Heart right ventricle (tissue), 16 donors: ENCODE measurements around the gene TMEM132D. TPM values are rescaled to one million over a fixed set of nuclear protein-coding genes. Genes with fewer than 3 reads are reported as not detected.

Experiments
- ATAC-seq, 8 donors: fragments of 200-7000 bp; cut with Tn5 transposase; one replicate each; pipeline ENCODE4 v1.9.1; 2020; ENCODE audit warnings: mild to moderate bottlenecking in 8 of 8, moderate library complexity in 8 of 8, moderate number of reproducible peaks in 1 of 8
- DNase-seq, 2 donors: peaks; one replicate each; pipeline ENCODE4 v3.0.0-alpha.2; 2020
- H3K27ac ChIP-seq, 10 donors: fragments of 200-600 bp; sonication (generic) in 2 of 10; one replicate each; pipeline versions ENCODE4 v1.5.0 to v1.8.0; 2020 to 2022; ENCODE audit warnings: mild to moderate bottlenecking in 3 of 10
- H3K27me3 ChIP-seq, 7 donors: fragments of 200-600 bp; one replicate each; pipeline ENCODE4 v1.8.0; 2021 to 2022; ENCODE audit warnings: mild to moderate bottlenecking in 2 of 7
- H3K36me3 ChIP-seq, 9 donors: fragments of 200-600 bp; sonication (generic) in 1 of 9; one replicate each; pipeline versions ENCODE4 v1.5.0 to v1.8.0; 2020 to 2022; ENCODE audit warnings: mild to moderate bottlenecking in 2 of 9
- H3K4me1 ChIP-seq, 9 donors: fragments of 200-600 bp; sonication (generic) in 1 of 9; one replicate each; pipeline versions ENCODE4 v1.5.0 to v1.8.0; 2020 to 2022; ENCODE audit warnings: mild to moderate bottlenecking in 4 of 9
- H3K4me3 ChIP-seq, 10 donors: fragments of 200-600 bp; sonication (generic) in 2 of 10; one replicate each; pipeline versions ENCODE4 v1.5.0 to v1.8.0; 2020 to 2022; ENCODE audit warnings: mild to moderate bottlenecking in 7 of 10, moderate library complexity in 2 of 10
- H3K9me3 ChIP-seq, 11 donors: fragments of 200-600 bp in 10 of 11; sonication (generic) in 2 of 11; one replicate each; pipeline versions ENCODE4 v1.5.0 to v1.8.0; 2013 to 2022; ENCODE audit warnings: mild to moderate bottlenecking in 2 of 11, control low read depth in 1 of 11, moderate library complexity in 1 of 11
- CTCF ChIP-seq, 9 donors: fragments of 200-600 bp; sonication (generic) in 2 of 9; IDR thresholded peaks; one replicate each; pipeline versions ENCODE4 v1.5.0 to v1.8.0; 2021 to 2022; ENCODE audit warnings: antibody characterized with exemption in 9 of 9, mild to moderate bottlenecking in 5 of 9, moderate library complexity in 1 of 9
- WGBS, 2 donors: extraction: QIAGEN DNeasy Blood & Tissue Kit; methylation state at CpG; one replicate each; pipeline ENCODE4 v1.1.7; 2013; ENCODE audit warnings: inconsistent platforms in 1 of 2; 5-methylcytosine and 5-hydroxymethylcytosine counted together
- intact Hi-C, 10 donors: fragments of 100-400 bp; cut with DNase I; formaldehyde crosslinking; loops; one replicate each; pipeline versions ENCODE4 v1.11.1 to v1.14.2; 2022
- polyA plus RNA-seq, 2 donors: library from polyadenylated mRNA; stranded (reverse); fragments of 200-250 nt; gene quantifications; one replicate each; pipeline ENCODE4 v1.2.3, GENCODE V29; 2013
- total RNA-seq, 10 donors: library from RNA; stranded (reverse); fragmentation: NEBNext Ultra II Directional in 3 of 10; extraction: Animal tissue kit (Norgen Biotek cat#: 25700) in 3 of 10; gene quantifications; one replicate each; pipeline versions ENCODE4 v1.2.1 to v1.2.4, GENCODE V29; 2021 to 2023
- donor health status: Arrhythmogenic right ventricular cardiomyopathy.
- donor health status: ischemic (EF 13 %, LVEDD 7.1; RV severe dilation, severe dysfunction).
- donor health status: healthy with polysubstance abuse.
- donor health status: DM: no; HTN: yes; CAD: no.
- donor health status: DM: no; HTN: no; CAD: no.
- donor health status: ischemic (EF 25% LVEDD 6.9; RV normal size, moderate dysfunction).
- donor health status: ischemic (EF 25% LVEDD 5.7; RV mildly dilated, moderate dysfunction).
- donor health status: healthy.
- donor health status: DM: yes; HTN: yes; CAD: no.
- donor health status: Ischemic cardiomyopathy.
- donor health status: ischemic (EF 35%, LVEDD 5.7; RV mildly dilated, moderate dysfunction).
- donor health status: nonischemic (EF 11% LVEDD 7.7; RV severe dilation, severe dysfunction).
- donor health status: DM: yes; HTN: yes; CAD: no.
- donor health status: PGD.
- donor health status: ischemic (EF 29% LVEDD 5.4; RV normal size, mild dysfunction).
- donor health status: nonischemic (EF 23%, LVEDD 6.1; RV moderate dilation, normal function).

TMEM132D gene
- total and polyA plus RNA-seq, 12 donors: not detected

DNA sequence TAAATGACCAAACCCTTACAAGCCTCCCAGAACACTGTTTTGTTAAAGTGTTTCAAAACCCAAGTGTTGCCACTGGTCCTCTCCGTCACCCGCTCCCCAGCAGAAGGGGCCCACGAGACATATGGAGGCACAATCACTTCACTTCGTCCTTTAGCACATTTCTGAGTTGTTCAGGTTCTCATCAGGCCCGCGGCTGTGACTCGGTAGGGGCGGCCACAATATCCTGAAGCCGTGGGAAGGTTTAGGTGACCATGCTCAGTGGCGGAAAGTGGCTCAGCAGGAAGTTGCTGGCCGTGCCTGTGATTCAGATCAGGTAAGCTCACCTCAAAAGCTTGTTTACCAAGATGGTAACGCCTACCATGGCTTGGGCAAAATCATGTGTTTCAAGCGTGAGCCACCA, 823.0 kb downstream of the TMEM132D start:
- Histone ChIP-seq H3K27me3 (peaks cover 0 to 8% (median 0%) of the 10 kb centered on the region in 7 donors), H3K36me3 (no peaks in the 10 kb centered on the region), H3K9me3 (no peaks in the 10 kb centered on the region), H3K4me1 (no peaks in the 10 kb centered on the region), H3K27ac (no peak overlapping the region), H3K4me3 (no peak overlapping the region)
- ATAC-seq (no peak), DNase-seq (no peak)
- TF ChIP-seq CTCF (IDR thresholded peaks at IDR 0.05): no peak
- WGBS, 2 donors: 82 to 84% methylated on average over 13 of the region's 13 CpGs
- intact Hi-C loops: no loop called here

DNA sequence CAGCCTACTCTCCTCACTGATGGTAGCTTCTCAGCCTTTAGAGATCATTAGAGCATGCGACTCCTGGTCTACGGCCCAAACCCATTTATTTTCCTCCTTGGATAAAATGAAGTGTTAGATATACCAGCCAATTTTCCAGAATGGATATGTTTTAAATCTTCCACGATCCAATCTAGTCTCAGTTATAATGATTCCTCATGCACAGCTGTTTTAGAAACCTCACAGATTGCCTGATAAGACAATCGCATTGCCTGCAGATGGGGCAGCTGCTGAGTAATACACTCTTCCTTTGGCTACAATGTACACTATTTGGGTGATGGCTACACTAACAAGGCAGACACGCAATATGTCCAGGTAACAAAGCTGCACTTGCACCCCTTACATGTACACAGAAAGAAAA, 823.4 kb downstream of the TMEM132D start:
- no peaks in the 10 kb centered on the region for H3K9me3 ChIP-seq
- H3K4me3 ChIP-seq: no peak overlapping the region
- H3K36me3 ChIP-seq: no peaks in the 10 kb centered on the region
- ATAC-seq: no peak
- TF ChIP-seq CTCF (IDR thresholded peaks at IDR 0.05): no peak
- H3K27me3 ChIP-seq: peaks cover 0 to 8% (median 0%) of the 10 kb centered on the region in 7 donors
- WGBS, 2 donors: 77 to 80% methylated on average over 5 of the region's 5 CpGs
- intact Hi-C loops: no loop called here
- no peak overlapping the region for H3K27ac ChIP-seq
- DNase-seq: no peak
- H3K4me1 ChIP-seq: no peaks in the 10 kb centered on the region

- H3K27ac ChIP-seq: no peak overlapping the region
- no peak overlapping the region for H3K4me3 ChIP-seq
- H3K27me3 ChIP-seq: peaks cover 0 to 5% (median 0%) of the 10 kb centered on the region in 7 donors
- no peak for ATAC-seq
- DNase-seq: no peak
- no peaks in the 10 kb centered on the region for H3K4me1 ChIP-seq
- no peaks in the 10 kb centered on the region for H3K9me3 ChIP-seq
- TF ChIP-seq CTCF (IDR thresholded peaks at IDR 0.05): no peak
- 78 to 83% methylated on average over 5 of the region's 5 CpGs for WGBS, 2 donors
- H3K36me3 ChIP-seq: no peaks in the 10 kb centered on the region
- intact Hi-C loops: no loop called here
Observed at GRCh38 chr12:129079719-129080118, 824.1 kb downstream of the TMEM132D start.

DNA sequence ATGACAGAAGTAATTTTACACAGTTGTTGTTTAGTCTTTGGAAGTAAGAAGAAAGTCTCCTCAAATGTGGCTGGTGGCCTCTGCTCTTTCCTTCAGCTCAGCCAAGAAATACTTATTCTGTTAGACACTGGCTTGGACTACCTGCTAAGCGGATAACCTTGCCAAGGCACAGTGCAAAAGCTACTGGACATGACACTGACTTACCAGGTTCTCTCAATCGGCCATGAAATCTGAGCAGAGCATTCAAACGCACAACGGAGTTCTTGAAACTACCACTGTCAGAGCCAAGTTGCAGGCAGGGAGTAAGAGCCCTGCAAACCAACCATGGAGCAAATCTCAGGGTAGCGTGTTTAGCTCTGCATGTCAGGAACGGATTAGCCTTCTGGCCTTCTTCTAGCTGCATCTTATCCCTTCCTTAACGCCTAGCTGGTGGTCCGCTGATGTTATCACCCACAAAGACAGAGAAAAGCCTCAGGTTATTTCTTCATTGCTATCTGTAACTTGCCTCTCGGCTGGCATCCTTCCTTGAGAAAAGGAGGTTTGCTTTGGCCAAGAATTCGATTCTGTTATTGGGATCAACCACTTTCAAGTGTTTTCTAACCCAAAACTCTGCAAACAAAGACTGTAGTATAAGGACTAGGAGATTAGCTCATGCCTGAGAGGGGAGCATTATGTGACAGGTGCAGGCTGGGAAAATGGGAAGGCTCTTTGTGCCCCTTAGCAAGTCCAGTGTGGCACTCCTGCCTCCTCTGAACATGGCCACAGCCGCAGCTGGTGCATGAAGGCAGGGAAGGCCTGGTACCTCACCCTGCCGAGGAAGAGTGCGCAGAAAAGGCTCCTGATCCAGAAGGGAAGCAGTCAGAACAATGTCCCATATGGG, 827.1 kb downstream of the TMEM132D start:
- TF ChIP-seq CTCF (IDR thresholded peaks at IDR 0.05): no peak
- H3K36me3 ChIP-seq: no peaks in the 10 kb centered on the region
- H3K27ac ChIP-seq: no peak overlapping the region
- H3K4me1 ChIP-seq: no peaks in the 10 kb centered on the region
- no peaks in the 10 kb centered on the region for H3K9me3 ChIP-seq
- ATAC-seq: no peak
- intact Hi-C loops: no loop called here
- no peak for DNase-seq
- H3K27me3 ChIP-seq: peaks cover 0 to 5% (median 0%) of the 10 kb centered on the region in 7 donors
- H3K4me3 ChIP-seq: no peak overlapping the region
- 43 to 48% methylated on average over 13 of the region's 13 CpGs for WGBS, 2 donors
